Measurements from ENCODE around the gene AICDA. TPM values are rescaled to one million over a fixed set of nuclear protein-coding genes. Genes with fewer than 3 reads are reported as not detected.

AICDA gene
- polyA plus RNA-seq, 3 donors, result 0.13 to 0.15 TPM; not detected in 1

DNA sequence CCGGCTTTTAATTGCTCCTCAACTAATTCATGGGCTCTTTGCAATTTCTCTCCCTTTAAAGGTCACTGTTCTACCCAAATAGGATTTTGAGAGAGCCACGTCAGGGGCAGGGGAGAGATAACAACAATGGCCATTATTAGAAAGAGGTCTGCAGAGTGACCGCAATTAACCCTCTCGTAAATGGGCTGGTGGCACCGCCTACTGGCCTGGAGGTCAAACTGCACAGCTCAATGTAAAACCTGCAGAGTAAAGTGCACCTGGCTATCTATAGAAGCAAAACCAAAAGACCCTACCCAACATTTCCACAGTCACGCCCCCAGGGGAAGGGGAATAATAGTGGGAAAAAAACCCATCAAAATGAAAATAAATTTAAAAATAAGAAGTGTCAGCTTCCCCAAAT lies 50.3 kb downstream of the AICDA start:
- 95% methylated on average over 4 of the region's 6 CpGs for WGBS (ENCODE audit: insufficient coverage)
- peaks cover 0 to 1% of the 10 kb centered on the region in 2 donors for H3K36me3 Mint-ChIP-seq
- no peak overlapping the region for H3K27ac ChIP-seq (ENCODE audit: low read depth in 1 of 2, low read length in 2 of 2)
- no peak overlapping the region for H3K9ac ChIP-seq (ENCODE audit: insufficient read depth, low read length, poor library complexity, severe bottlenecking)
- H3K4me3 Mint-ChIP-seq, result no peak overlapping the region
- H3K27me3 ChIP-seq (ENCODE audit: control insufficient read depth in 2 of 2, insufficient read depth in 2 of 2, low read length in 2 of 2), result no peaks in the 10 kb centered on the region
- peaks cover 30 to 39% of the 10 kb centered on the region in 2 donors for H3K4me1 ChIP-seq (ENCODE audit: control insufficient read depth in 1 of 2, insufficient read depth in 2 of 2, low read length in 2 of 2)
- peaks cover 4 to 11% (median 7%) of the 10 kb centered on the region in 7 donors for H3K9me3 Mint-ChIP-seq
- intact Hi-C loops (cut with micrococcal nuclease), result no loop called here
- H3K36me3 ChIP-seq (replicated peaks in 1 of 2; ENCODE audit: control insufficient read depth in 1 of 2, insufficient read depth in 2 of 2, low read length in 2 of 2), result no peaks in the 10 kb centered on the region
- H3K79me2 ChIP-seq (ENCODE audit: insufficient read depth, low read length), result no peaks in the 10 kb centered on the region
- H3K27me3 Mint-ChIP-seq (ENCODE audit: low read depth in 3 of 3), result peaks cover 0 to 1% (median 0%) of the 10 kb centered on the region in 3 donors
- H2AFZ ChIP-seq (ENCODE audit: insufficient read depth, low read depth, low read length, poor library complexity, severe bottlenecking), result no peak overlapping the region
- no peak overlapping the region for H3K4me2 ChIP-seq (replicated peaks; ENCODE audit: extremely low read depth, low read length, poor library complexity, severe bottlenecking)
- H4K20me1 ChIP-seq (ENCODE audit: insufficient read depth, low read length), result no peaks in the 10 kb centered on the region
- H3K27ac Mint-ChIP-seq, result peak overlapping the region in 1 of 7 donors; percentile 42
- H3K9me3 ChIP-seq (replicated peaks in 1 of 2; ENCODE audit: control insufficient read depth in 1 of 2, insufficient read depth in 1 of 2, low read length in 2 of 2), result peaks cover 6 to 8% of the 10 kb centered on the region in 2 donors
- H3K4me3 ChIP-seq (replicated peaks in 1 of 3; ENCODE audit: low read depth in 2 of 3, low read length in 3 of 3), result no peak overlapping the region
- H3K4me1 Mint-ChIP-seq, result peaks cover 37% of the 10 kb centered on the region
- TF ChIP-seq, protein P1, sequence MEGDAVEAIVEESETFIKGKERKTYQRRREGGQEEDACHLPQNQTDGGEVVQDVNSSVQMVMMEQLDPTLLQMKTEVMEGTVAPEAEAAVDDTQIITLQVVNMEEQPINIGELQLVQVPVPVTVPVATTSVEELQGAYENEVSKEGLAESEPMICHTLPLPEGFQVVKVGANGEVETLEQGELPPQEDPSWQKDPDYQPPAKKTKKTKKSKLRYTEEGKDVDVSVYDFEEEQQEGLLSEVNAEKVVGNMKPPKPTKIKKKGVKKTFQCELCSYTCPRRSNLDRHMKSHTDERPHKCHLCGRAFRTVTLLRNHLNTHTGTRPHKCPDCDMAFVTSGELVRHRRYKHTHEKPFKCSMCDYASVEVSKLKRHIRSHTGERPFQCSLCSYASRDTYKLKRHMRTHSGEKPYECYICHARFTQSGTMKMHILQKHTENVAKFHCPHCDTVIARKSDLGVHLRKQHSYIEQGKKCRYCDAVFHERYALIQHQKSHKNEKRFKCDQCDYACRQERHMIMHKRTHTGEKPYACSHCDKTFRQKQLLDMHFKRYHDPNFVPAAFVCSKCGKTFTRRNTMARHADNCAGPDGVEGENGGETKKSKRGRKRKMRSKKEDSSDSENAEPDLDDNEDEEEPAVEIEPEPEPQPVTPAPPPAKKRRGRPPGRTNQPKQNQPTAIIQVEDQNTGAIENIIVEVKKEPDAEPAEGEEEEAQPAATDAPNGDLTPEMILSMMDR (IDR thresholded peaks at IDR 0.05), result no peak
- no peak for DNase-seq

DNA sequence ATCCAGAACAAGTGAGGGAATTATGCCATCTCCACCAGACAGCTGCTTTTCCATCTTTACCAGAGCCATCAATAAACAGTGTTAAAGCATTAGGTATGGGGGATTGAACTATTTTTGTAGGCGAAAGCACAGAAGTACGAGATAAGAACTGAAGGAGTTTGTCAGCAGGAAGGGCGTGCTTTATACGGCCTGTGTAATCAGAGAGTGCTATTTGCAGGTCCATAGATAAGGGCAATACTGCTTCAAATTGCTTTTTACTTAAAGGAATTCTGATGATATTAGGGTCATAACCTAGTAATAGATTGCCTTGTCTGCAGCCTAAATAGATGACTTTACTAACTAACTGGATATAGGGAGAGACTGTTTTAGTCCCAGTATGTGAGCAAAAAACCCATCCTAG lies 51.6 kb downstream of the AICDA start:
- no peak overlapping the region for H3K4me2 ChIP-seq (replicated peaks; ENCODE audit: extremely low read depth, low read length, poor library complexity, severe bottlenecking)
- H3K4me1 Mint-ChIP-seq, result peaks cover 24% of the 10 kb centered on the region
- no CpG with 5 or more reads among the region's 4 CpGs for WGBS (ENCODE audit: insufficient coverage)
- no peaks in the 10 kb centered on the region for H3K79me2 ChIP-seq (ENCODE audit: insufficient read depth, low read length)
- intact Hi-C loops (cut with micrococcal nuclease), result no loop called here
- no peak overlapping the region for H3K9ac ChIP-seq (ENCODE audit: insufficient read depth, low read length, poor library complexity, severe bottlenecking)
- H3K9me3 Mint-ChIP-seq, result peaks cover 4 to 10% (median 7%) of the 10 kb centered on the region in 7 donors
- H3K9me3 ChIP-seq (replicated peaks in 1 of 2; ENCODE audit: control insufficient read depth in 1 of 2, insufficient read depth in 1 of 2, low read length in 2 of 2), result peaks cover 6 to 8% of the 10 kb centered on the region in 2 donors
- no peak overlapping the region for H3K4me3 Mint-ChIP-seq
- no peaks in the 10 kb centered on the region for H3K36me3 ChIP-seq (replicated peaks in 1 of 2; ENCODE audit: control insufficient read depth in 1 of 2, insufficient read depth in 2 of 2, low read length in 2 of 2)
- no peak overlapping the region for H3K27ac ChIP-seq (ENCODE audit: low read depth in 1 of 2, low read length in 2 of 2)
- peaks cover 0 to 1% (median 0%) of the 10 kb centered on the region in 3 donors for H3K27me3 Mint-ChIP-seq (ENCODE audit: low read depth in 3 of 3)
- peaks cover 18 to 26% of the 10 kb centered on the region in 2 donors for H3K4me1 ChIP-seq (ENCODE audit: control insufficient read depth in 1 of 2, insufficient read depth in 2 of 2, low read length in 2 of 2)
- no peak for DNase-seq
- no peak overlapping the region for H3K27ac Mint-ChIP-seq
- TF ChIP-seq, protein P1 (IDR thresholded peaks at IDR 0.05), result no peak
- no peak overlapping the region for H3K4me3 ChIP-seq (replicated peaks in 1 of 3; ENCODE audit: low read depth in 2 of 3, low read length in 3 of 3)
- H4K20me1 ChIP-seq (ENCODE audit: insufficient read depth, low read length), result no peaks in the 10 kb centered on the region
- H2AFZ ChIP-seq (ENCODE audit: insufficient read depth, low read depth, low read length, poor library complexity, severe bottlenecking), result no peak overlapping the region
- H3K36me3 Mint-ChIP-seq, result no peaks in the 10 kb centered on the region
- H3K27me3 ChIP-seq (ENCODE audit: control insufficient read depth in 2 of 2, insufficient read depth in 2 of 2, low read length in 2 of 2), result no peaks in the 10 kb centered on the region

Measured in CD14-positive monocyte (primary cell).